OCI-LY3 (cell line): ENCODE results near the gene ZNF747.

Experiments used
- H2AFZ ChIP-seq: fragments of 200-600, 300-600 bp; shearing (Covaris generic); 2 replicates; pipeline ENCODE4 v1.6.0; 2014; ENCODE audit warnings: antibody characterized with exemption, low read depth, low read length
- H3K27ac ChIP-seq: fragments of 200-600, 300-600 bp; sonication (generic); 2 replicates; pipeline ENCODE4 v1.5.1; 2014; ENCODE audit warnings: mild to moderate bottlenecking, low read length, moderate library complexity, mixed read lengths
- H3K27me3 ChIP-seq: fragments of 200-600, 300-600 bp; sonication (generic); 2 replicates; pipeline ENCODE4 v1.6.1; 2014; ENCODE audit warnings: low read depth, low read length, mixed read lengths
- H3K36me3 ChIP-seq: fragments of 200-600, 300-600 bp; sonication (generic); replicated peaks from 2 replicates; pipeline ENCODE3; 2014; ENCODE audit warnings: low read depth, low read length, mixed read lengths
- H3K4me1 ChIP-seq: fragments of 300-600, 200-600 bp; sonication (generic); 2 replicates; pipeline ENCODE4 v1.6.1; 2014; ENCODE audit warnings: low read length, mixed read lengths
- H3K4me2 ChIP-seq: fragments of 200-600, 300-600 bp; sonication (generic); 2 replicates; pipeline ENCODE4 v1.6.1; 2014; ENCODE audit warnings: low read length, mixed read lengths
- H3K4me3 ChIP-seq: fragments of 300-600, 200-600 bp; sonication (generic); 2 replicates; pipeline ENCODE4 v1.5.1; 2014; ENCODE audit warnings: antibody characterized with exemption, mild to moderate bottlenecking, low read length, moderate library complexity
- H3K79me2 ChIP-seq: fragments of 300-600, 200-600 bp; shearing (Covaris generic); 2 replicates; pipeline ENCODE4 v1.6.1; 2014; ENCODE audit warnings: mild to moderate bottlenecking, low read length, mixed read lengths
- H3K9ac ChIP-seq: fragments of 300-600, 200-600 bp; shearing (Covaris generic); 2 replicates; pipeline ENCODE4 v1.6.0; 2014; ENCODE audit warnings: mild to moderate bottlenecking, low read length, moderate library complexity
- H3K9me3 ChIP-seq: fragments of 200-600, 300-600 bp; shearing (Covaris generic); 2 replicates; pipeline ENCODE4 v1.6.1; 2014; ENCODE audit warnings: low read length, mixed read lengths; ENCODE audit not compliant: insufficient read depth
- H4K20me1 ChIP-seq: fragments of 200-600, 300-600 bp; sonication (generic); 2 replicates; pipeline ENCODE4 v1.6.1; 2016; ENCODE audit warnings: low read length, mixed read lengths; ENCODE audit not compliant: insufficient read depth
- CTCF ChIP-seq: fragments of 200-600, 300-600 bp; sonication (generic); IDR thresholded peaks from 2 replicates; pipeline ENCODE4 v1.5.1; 2014; ENCODE audit warnings: antibody characterized with exemption, low read length, low read depth
- EZH2phosphoT487 ChIP-seq: fragments of 200-600 bp; shearing (Covaris generic); IDR thresholded peaks from 2 replicates; pipeline ENCODE4 v1.6.1; 2018; ENCODE audit warnings: antibody characterized with exemption, mixed run types, low read depth

ZNF747 gene

GRCh38 chr16:30552956-30553355 is 18.3 kb upstream of the ZNF747 start:
- H2AFZ ChIP-seq = no peak overlapping the region

GRCh38 chr16:30551781-30552180 is 17.1 kb upstream of the ZNF747 start:
- H3K4me3 ChIP-seq = no peak overlapping the region
- H2AFZ ChIP-seq = no peak overlapping the region
- peaks cover 7% of the 10 kb centered on the region; the same call in 1 of the 2 replicates for H3K79me2 ChIP-seq
- H3K4me1 ChIP-seq = no peaks in the 10 kb centered on the region
- no peak overlapping the region for H3K9ac ChIP-seq
- H3K4me2 ChIP-seq = no peak overlapping the region
- H3K36me3 ChIP-seq = peaks cover 18% of the 10 kb centered on the region
- no peaks in the 10 kb centered on the region for H3K27me3 ChIP-seq
- TF ChIP-seq CTCF (no peak), EZH2phosphoT487 (no peak)
- H4K20me1 ChIP-seq = no peaks in the 10 kb centered on the region
- no peak overlapping the region for H3K27ac ChIP-seq
- H3K9me3 ChIP-seq = no peaks in the 10 kb centered on the region

More at GRCh38 chr16:30552956-30553355, 18.3 kb upstream of the ZNF747 start:
- Histone ChIP-seq H3K27me3 (no peaks in the 10 kb centered on the region), H3K36me3 (peaks cover 18% of the 10 kb centered on the region), H3K27ac (no peak overlapping the region), H3K79me2 (peaks cover 18% of the 10 kb centered on the region), H3K4me3 (no peak overlapping the region), H3K4me1 (no peaks in the 10 kb centered on the region; the same call in 1 of the 2 replicates), H3K4me2 (no peak overlapping the region), H3K9ac (no peak overlapping the region), H3K9me3 (no peaks in the 10 kb centered on the region), H4K20me1 (no peaks in the 10 kb centered on the region)
- TF ChIP-seq CTCF (no peak), EZH2phosphoT487 (no peak)

GRCh38 chr16:30548416-30549253 is 14.0 kb upstream of the ZNF747 start:
- H3K4me3 ChIP-seq = no peak overlapping the region
- no peak overlapping the region for H2AFZ ChIP-seq
- H3K4me1 ChIP-seq = no peaks in the 10 kb centered on the region
- no peak overlapping the region for H3K9ac ChIP-seq
- H3K27ac ChIP-seq = no peak overlapping the region
- no peak for TF ChIP-seq CTCF
- no peak for TF ChIP-seq EZH2phosphoT487
- no peak overlapping the region for H3K4me2 ChIP-seq
- H4K20me1 ChIP-seq = no peaks in the 10 kb centered on the region
- H3K9me3 ChIP-seq = no peaks in the 10 kb centered on the region
- H3K36me3 ChIP-seq = peaks cover 9% of the 10 kb centered on the region
- H3K27me3 ChIP-seq = no peaks in the 10 kb centered on the region
- no peaks in the 10 kb centered on the region for H3K79me2 ChIP-seq

- Histone ChIP-seq H3K4me1 (peaks cover 6% of the 10 kb centered on the region), H4K20me1 (no peaks in the 10 kb centered on the region), H3K27me3 (no peaks in the 10 kb centered on the region), H3K27ac (no peak overlapping the region), H3K9ac (no peak overlapping the region), H3K4me2 (no peak overlapping the region), H3K36me3 (no peaks in the 10 kb centered on the region), H3K4me3 (no peak overlapping the region), H3K9me3 (no peaks in the 10 kb centered on the region), H2AFZ (no peak overlapping the region), H3K79me2 (no peaks in the 10 kb centered on the region)
- no peak for TF ChIP-seq CTCF
- no peak for TF ChIP-seq EZH2phosphoT487
Observed at GRCh38 chr16:30546115-30546514, 11.5 kb upstream of the ZNF747 start.
